SIG-M5 (cell line): ENCODE data around the gene TAGLN.
"Not testable (repeated sequence)": the region's sequence is repeated elsewhere in the genome, so short reads cannot be mapped to it uniquely, and the experiment has no call there.

Experiments used
- DNase-seq: peaks from one replicate; lab custom pipeline; 2025; lab: John Stamatoyannopoulos, UW

Gene TAGLN

GRCh38 chr11:117195761-117196160, 3.4 kb upstream of the TAGLN start:
- DNase-seq: no peak

- no peak for DNase-seq
These were observed 2.2 kb upstream of the TAGLN start for GRCh38 chr11:117197006-117197405.

- DNase-seq: no peak
These were observed 1.4 kb upstream of the TAGLN start for GRCh38 chr11:117197516-117198456.

- no peak for DNase-seq
These were observed 557 bp upstream of the TAGLN start for GRCh38 chr11:117198613-117199012.

- DNase-seq: no peak
These were observed 994 bp downstream of the TAGLN start for GRCh38 chr11:117199916-117200812.

GRCh38 chr11:117200813-117201657, 1.9 kb downstream of the TAGLN start:
- DNase-seq: no peak

- DNase-seq: no peak
These were observed 2.6 kb downstream of the TAGLN start for GRCh38 chr11:117201658-117202305.

GRCh38 chr11:117202386-117203068, 3.4 kb downstream of the TAGLN start:
- no peak for DNase-seq

- DNase-seq: no peak
These were observed 3.9 kb downstream of the TAGLN start for GRCh38 chr11:117203069-117203407.

- DNase-seq: no peak
These were observed 5.3 kb downstream of the TAGLN start for GRCh38 chr11:117204283-117205080.

GRCh38 chr11:117205211-117205818, 6.1 kb downstream of the TAGLN start:
- no peak for DNase-seq

GRCh38 chr11:117206111-117206510, 6.9 kb downstream of the TAGLN start:
- not testable (repeated sequence) for DNase-seq

- not testable (repeated sequence) for DNase-seq
These were observed 7.7 kb downstream of the TAGLN start for GRCh38 chr11:117206859-117207258.

- not testable (repeated sequence) for DNase-seq
These were observed 8.3 kb downstream of the TAGLN start for GRCh38 chr11:117207481-117207880.

- DNase-seq: not testable (repeated sequence)
These were observed 9.5 kb downstream of the TAGLN start for GRCh38 chr11:117208710-117209109.

GRCh38 chr11:117209351-117210125, 10.4 kb downstream of the TAGLN start:
- DNase-seq: not testable (repeated sequence)

- no peak for DNase-seq
These were observed 11.4 kb downstream of the TAGLN start for GRCh38 chr11:117210620-117211019.

- no peak for DNase-seq
These were observed 13.7 kb downstream of the TAGLN start for GRCh38 chr11:117212697-117213355.
